DND-41 (cell line): Measurements from ENCODE around the gene IGF2.

Source experiments
- CTCF ChIP-seq: IDR thresholded peaks from 2 replicates; pipeline ENCODE4 v1.5.1; 2012; ENCODE audit warnings: borderline replicate concordance, low read length, moderate library complexity, mild to moderate bottlenecking; ENCODE audit not compliant: poor library complexity, severe bottlenecking; ENCODE audit errors: extremely low read depth
- EZH2 ChIP-seq: IDR thresholded peaks from 3 replicates; pipeline ENCODE4 v1.6.1; 2012; ENCODE audit warnings: borderline replicate concordance, low read depth, mild to moderate bottlenecking, moderate library complexity, low read length, inconsistent platforms; ENCODE audit not compliant: severe bottlenecking

GRCh38 chr11:2102132-2102882 is 36.9 kb downstream of the IGF2 start:
- TF ChIP-seq CTCF, result no peak
- no peak for TF ChIP-seq EZH2
